Central memory CD4-positive, alpha-beta T cell (primary cell): Measurements from ENCODE around the gene ARHGEF10L.
"Not testable (repeated sequence)": the region's sequence is repeated elsewhere in the genome, so short reads cannot be mapped to it uniquely, and the experiment has no call there.

Experiments used
- DNase-seq: peaks from one replicate; pipeline ENCODE4 v3.0.0; 2022

The ARHGEF10L gene

GRCh38 chr1:17615157-17615556 is 75.7 kb downstream of the ARHGEF10L start:
- no peak for DNase-seq

DNA sequence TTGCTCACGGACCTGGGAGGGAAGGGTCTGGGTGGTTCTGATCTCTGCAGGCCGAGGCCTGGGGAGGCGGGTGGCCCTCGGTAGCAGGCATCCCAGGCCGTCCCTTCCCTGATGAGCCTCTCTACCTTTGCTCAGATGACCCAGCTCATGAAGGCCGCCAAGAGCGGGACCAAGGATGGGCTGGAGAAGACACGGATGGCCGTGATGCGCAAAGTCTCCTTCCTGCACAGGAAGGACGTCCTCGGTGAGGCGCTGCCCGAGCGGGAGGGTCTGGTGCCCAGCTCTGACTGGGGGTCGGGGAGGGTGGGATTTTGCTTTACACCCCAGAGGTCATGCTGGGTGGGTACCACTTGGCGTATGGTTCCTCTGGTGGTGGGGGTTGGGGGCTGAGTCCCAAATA is 76.5 kb downstream of the ARHGEF10L start:
- DNase-seq = no peak

DNA sequence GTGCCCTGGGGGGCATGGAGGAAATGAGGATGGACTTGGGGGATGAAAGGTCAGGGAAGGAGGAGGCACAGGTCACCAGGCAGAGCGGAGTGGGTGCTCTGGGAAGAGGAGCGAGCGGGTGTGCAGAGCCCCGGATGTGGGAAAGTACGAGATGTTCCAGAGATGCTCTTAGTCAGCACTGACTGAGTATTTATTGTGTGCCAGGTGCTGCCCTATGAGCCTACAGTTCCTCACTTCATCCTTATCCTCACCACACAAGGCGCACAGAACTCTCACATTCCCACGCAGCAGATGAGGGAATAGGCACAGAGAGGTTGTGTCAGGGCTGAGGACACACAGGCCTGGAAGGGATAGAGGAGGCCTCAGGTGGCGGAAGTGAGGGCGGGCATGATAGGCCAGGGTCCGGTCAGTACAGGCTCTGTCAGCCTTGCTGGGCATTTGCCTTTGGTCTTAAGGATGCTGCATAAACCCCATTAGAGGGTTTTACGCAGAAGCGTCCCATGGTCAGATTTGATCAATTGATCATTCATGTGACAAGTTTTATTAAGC is 77.3 kb downstream of the ARHGEF10L start:
- DNase-seq = no peak

DNA sequence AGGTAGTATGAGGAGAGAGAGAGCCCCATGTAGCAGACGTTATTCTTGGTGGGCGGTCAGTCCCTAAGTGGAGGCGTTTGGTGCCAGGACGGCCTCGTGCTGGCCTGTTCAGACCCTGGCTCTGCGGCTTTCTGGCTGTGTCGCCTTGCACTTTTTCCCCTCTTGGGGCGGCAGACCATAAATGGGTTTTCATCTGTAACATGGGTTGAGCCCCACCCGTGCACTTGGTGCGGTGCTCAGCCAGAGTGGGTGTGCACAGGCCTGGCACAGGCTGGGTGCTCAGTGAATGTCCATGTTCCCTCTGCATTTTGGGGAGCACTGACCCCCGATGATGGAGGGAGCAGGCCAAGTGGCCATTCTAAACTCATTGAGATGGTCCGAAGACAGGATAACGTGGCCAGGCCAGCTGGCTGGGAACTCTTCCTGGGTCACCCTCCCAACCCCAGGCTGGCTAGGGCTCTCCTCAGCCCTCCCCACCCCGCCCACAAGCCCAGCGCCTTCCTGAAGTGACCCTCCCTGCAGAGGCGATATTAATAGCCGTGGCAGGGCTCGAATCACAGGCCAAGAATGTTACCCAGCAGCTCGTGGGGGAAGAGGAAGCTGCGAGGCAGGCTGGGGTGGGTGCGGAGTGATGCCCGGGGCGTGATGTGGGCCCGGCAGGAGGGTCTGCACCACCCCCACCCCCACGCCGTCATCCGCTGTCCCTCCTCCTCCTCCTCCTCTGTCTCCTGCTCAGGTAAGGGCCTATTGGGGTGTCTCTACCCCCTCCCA is 78.5 kb downstream of the ARHGEF10L start:
- no peak for DNase-seq

GRCh38 chr1:17618558-17619247 is 79.2 kb downstream of the ARHGEF10L start:
- DNase-seq = no peak

DNA sequence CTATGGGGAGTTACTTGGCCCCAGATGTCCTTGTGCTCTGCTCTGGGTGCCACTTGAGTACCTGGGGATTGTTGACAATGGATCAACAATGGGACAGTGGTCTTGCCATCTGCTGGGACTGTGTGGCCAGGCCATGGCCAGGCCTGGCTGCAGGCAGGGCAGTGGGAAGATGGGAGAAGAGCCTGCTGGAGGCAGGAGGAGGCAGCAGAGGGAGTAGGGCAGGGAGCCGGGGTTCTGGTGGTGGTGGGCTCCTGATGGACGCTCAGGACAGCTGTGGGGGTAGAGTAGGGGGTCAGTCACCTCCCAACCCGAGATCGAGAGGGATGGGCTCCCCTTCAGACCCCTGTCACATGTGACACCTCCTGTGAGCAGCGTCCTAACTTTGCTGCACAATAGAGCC is 81.0 kb downstream of the ARHGEF10L start:
- DNase-seq = no peak

- no peak for DNase-seq
Measured at GRCh38 chr1:17621691-17622090, 82.2 kb downstream of the ARHGEF10L start.

- no peak for DNase-seq
Measured at GRCh38 chr1:17622823-17623222, 83.3 kb downstream of the ARHGEF10L start.

DNA sequence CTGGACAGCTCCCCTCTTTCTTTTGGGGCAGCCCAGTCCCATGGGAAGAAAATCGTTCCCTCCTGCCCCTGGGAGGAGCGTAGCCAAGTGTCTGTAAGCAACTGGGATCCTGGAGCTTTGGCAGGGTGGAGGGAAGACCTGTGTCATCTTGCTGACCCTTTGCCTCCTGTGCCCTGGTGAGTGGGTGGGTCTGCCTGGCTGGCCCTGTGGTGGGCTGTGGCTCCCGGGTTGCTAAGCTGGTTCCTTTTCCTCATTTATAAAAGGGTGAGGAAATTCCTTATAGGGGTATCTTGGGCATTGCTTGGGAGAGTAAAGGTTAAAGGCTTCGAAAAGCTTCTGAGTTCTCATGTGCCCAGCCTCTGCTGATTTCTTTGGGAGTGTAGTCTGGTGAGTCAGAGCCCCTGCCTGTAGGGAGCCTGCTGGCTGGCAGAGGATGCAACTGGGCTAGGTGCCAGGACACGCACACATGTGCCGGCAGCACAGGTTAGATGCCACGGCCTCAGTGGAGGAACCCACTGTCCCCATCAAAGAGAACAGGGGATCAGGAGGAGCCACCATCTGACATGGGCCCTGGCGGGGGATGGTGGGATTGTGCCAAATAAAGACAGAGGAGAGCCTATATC is 85.2 kb downstream of the ARHGEF10L start:
- no peak for DNase-seq

DNA sequence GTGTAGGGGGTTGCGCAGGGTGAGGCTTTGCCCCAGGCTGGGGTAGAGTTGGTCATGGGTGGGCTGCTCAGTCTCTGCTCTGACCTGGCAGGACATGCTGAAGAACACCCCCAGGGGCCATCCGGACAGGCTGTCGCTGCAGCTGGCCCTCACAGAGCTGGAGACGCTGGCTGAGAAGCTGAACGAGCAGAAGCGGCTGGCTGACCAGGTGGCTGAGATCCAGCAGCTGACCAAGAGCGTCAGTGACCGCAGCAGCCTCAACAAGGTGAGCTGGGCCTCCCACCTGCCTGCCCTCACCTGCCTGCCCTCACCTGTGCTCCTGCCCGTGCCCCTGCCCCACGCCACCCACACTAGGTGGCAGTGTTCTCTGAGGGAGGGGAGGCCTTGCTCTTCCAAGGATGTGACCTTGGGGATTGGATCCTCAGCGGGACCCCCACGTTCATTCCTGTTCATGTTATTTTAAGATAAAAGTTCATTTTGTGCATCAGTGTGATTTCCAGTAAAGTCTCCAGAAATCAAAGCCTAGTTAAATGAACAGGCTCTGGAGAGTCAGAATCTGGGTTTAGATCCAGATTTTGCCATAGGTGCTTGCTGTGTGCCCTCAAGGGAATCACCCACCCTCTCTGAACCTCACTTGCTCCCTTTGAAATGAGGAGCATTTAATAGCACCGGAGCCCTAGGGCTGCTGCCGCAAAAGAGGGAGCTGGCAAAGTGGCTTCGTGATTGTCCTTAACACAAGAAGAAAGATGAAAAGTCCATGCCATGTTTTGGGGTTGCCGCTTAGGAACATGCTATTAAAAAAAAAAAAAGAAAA is 87.9 kb downstream of the ARHGEF10L start:
- DNase-seq = no peak

DNA sequence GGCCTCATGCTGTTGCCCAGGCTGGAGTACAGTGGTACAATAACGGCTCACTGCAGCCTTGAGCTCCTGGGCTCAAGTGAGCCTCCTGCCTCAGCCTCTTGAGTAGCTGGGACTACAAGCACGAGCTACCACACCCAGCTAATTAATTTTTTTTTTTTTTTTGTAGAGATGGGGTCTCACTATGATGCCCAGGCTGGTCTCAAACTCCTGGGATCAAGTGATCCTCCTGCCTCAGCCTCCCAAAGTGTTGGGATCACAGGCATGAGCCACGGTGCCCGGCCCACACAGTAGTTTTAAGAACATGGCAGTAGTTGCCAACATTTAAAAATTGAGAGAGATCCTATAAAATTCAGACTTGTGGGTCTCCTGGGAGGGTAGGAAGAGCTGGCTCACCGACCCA is 89.5 kb downstream of the ARHGEF10L start:
- DNase-seq = not testable (repeated sequence)

DNA sequence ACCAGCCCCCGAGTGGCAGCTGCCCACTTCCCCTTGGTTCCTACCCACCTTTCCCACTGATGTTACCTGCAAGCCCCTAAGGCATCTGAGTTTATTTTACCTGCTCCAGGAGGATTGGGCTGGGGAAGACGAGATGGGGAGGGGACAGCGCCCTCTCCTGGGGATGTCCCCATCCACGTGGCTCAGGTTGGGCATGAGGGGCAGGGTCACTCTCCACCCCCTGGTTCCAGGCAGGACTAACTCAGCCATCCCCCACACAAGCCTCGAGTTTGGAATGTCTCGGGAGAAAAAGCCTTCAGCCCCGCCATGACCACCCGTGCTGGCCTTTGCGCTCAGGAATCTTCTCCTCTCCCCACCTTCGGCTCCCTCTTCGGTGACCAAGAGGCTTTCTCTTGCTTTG is 90.0 kb downstream of the ARHGEF10L start:
- DNase-seq = no peak

DNA sequence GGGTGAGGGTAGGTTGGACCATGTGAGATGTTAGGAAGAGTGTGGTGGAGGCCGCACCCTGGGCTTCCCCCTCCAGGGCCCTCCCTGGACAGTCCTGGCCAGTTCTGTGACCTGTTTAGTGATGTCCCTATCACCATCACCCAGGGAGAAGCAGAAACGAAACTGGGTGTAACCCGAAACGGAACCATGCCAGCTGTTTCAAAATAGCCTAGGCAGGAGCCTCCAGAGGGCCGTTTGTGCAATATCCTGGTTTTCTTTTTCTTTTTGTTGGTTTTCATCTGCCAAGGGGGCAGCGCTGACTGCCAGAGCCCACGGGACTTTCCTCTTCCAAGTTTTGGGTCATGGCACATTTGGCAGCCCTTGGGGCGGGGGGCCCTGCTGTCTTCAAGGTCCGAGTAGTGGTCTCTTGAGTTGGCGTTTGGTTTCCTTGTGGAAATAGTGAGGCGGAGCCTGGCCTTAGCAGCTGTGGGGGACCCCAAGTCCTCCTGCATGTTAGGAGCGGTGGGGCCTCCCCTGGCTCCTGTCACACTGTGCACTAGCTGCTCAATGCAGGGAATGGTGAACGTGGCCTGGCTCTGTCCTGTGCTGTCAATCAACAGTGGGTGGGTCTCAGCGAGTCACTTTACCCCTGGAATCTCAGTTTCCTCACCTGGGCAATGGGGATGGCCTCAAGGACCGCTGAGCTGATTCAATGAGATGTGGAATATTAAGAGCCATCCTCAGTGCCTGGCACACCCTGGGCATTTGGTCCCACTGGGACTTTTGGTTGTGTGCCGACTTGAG is 90.7 kb downstream of the ARHGEF10L start:
- DNase-seq = no peak

DNA sequence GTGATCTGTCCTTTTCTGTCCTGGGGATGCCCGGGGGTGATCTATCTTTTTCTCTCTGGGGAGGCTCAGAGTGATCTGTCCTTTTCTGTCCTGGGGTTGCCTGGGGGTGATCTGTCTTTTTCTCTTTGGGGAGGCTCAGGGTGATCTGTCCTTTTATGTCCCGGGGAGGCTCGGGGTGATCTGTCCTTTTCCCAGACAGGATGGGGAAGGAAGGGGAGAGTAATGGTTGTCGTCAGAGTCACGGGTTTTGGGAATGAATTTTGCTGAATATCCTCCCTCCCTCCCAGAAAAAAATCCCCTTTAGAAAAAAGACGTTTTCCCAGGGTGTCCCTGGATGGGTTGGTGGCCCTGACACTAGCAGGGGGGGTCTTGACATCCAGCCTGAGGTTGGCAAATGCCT is 91.5 kb downstream of the ARHGEF10L start:
- no peak for DNase-seq

DNA sequence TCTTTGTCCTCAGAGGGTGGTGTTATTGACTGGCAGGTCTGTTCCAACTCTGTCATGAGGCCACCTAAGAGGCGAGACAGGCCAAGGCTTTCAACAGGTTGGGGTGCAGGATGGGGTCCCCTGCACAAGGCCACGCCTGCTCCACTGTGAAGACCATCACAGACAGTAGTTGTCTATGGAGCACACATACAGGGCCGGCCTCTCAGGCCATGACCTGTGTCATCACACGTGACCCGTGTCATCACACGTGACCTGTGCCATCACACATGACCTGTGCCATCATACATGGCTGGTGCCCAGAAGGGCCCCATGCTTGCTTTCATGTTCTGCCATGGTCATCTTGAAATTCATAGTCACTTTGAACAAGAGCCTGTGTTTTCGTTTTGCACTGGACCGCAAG is 91.9 kb downstream of the ARHGEF10L start:
- no peak for DNase-seq

DNA sequence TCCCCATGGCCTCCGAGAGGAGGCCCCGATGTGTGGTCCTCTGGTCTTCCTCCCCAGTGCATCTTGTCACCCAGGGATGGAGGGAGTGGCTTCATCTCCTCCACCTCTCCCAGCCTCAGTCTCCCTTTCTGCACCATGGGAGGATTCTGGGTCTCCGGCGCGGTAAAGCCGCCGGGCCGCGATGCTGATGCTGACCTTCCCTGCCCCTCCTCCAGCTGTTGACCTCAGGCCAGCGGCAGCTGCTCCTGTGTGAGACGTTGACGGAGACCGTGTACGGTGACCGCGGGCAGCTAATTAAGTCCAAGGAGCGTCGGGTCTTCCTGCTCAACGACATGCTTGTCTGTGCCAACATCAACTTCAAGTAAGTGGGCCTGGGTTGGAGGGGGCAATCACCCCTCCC is 92.6 kb downstream of the ARHGEF10L start:
- DNase-seq = no peak

GRCh38 chr1:17632541-17633184 is 93.2 kb downstream of the ARHGEF10L start:
- DNase-seq = no peak

- no peak for DNase-seq
Measured at GRCh38 chr1:17633654-17634053, 94.2 kb downstream of the ARHGEF10L start.

DNA sequence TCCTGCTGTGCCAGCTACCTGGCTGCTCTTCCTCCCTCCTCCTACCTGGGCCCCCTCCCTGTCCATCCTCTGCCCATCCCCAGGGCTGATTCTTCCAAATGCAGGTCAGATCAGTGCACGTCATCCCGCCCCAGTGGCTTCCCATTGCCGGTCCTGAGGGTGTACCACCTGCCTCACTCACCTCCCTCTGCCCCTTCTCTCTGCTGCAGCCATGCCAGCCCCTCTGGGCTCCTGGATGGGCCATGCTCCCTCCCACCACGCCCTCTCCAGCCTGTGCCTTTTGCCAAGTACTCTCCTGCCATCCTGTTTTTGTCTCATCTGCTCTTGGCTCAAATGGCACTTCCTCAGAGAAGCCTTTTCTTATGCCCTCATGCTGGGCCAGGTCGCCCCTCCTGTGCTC is 95.8 kb downstream of the ARHGEF10L start:
- no peak for DNase-seq

GRCh38 chr1:17635811-17636210 is 96.3 kb downstream of the ARHGEF10L start:
- no peak for DNase-seq

DNA sequence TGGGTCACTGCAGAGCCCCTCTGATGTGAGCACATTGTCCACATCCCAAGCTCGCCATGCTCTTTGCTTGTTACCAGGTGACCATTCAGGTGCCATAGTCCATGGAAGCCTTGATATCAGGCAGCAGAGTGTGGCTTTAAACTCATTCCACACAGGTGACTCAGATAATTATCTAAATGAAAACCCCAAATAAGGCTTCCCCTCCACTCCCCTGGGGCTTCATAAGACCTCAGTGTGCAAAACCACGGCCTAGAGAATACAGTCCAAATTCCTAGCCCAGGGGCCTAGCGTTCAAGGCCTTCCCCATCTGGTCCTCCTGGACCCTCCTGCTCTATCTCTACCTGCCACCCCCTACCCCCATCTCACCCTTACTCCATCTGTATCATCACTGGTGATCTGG is 97.1 kb downstream of the ARHGEF10L start:
- DNase-seq = no peak

GRCh38 chr1:17637055-17637454 is 97.6 kb downstream of the ARHGEF10L start:
- DNase-seq = no peak
